GM19372 (cell line): ENCODE data around the gene TMED1.

Experiments
- ATAC-seq: cut with Tn5 transposase; IDR thresholded peaks from one replicate; pipeline ENCODE4 v1.9.1; 2021; ENCODE audit warnings: mild to moderate bottlenecking, low read depth, moderate library complexity; ENCODE audit not compliant: unreplicated experiment

TMED1 gene

DNA sequence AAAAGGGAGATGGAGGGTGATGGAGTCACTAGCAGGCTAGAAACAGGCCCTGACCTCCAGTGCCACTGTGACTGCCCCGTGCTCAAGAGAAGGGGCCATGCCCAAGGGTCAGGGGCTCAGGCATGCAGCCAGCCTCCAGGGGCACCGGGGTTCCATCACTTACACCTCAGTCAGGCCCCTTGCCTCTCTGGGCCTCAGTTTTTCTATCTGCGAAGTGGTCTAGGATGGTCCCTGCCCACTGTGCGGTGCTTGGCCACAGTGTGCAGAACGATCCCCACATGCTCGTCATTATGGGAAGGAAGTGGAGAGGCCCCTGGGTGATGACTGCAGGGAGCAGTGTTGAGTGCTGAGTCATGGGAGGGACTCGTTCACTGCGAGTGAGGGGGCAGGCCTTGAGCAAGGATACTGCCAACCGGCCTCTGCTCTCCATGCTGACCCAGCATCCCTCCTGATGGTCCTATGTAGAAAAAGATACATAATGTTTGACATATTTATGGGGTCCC, 23.1 kb downstream of the TMED1 start:
- ATAC-seq: no peak

DNA sequence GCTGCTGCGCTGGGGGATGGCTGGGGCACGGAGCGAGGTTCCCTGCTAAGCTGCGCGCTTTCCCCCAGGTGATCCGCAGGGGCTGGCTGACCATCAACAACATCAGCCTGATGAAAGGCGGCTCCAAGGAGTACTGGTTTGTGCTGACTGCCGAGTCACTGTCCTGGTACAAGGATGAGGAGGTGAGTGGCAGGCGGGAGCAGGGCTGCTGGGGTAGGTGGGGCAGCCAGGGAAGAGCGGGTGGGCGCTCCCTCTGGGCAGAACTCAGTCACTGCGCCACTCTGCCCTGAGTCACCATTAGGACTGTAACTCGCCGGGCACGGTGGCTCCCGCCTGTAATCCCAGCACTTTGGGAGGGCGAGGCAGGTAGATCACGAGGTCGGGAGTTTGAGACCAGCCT, 23.8 kb downstream of the TMED1 start:
- no peak for ATAC-seq

DNA sequence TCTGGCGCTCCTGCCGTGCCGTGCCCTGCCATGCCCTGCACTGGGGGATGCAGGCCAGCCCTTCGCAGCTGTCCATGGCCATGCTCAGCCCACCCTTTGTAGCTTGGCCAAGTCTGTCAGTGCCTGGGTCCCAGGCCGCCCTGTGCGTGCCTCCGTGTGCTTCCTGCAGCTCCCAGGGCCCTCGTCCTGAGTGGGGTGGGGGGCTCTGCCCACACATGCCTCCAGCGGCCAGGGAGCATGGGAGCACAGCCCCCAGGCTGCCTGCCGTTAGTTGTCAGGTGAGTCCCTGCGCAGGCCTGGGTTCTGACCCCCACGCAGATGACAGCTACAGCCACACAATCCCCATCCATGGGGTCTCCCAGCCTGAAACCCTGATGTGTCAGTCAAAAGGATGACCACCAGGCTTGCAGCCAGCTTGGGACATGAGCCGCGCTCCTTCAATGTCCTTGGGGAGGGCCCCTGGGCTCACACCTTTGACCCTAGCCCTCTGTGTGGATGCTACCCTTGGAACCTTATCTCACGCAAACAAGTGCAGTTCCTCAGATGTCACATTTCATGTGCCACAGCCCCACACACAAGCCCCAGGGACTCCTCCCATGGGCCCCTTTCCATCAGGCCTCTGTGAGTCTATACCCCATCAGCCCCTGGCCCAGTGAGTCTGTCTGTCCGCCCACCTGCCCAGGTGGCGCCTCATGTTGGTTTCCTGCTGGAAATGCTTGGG, 24.5 kb downstream of the TMED1 start:
- no peak for ATAC-seq

DNA sequence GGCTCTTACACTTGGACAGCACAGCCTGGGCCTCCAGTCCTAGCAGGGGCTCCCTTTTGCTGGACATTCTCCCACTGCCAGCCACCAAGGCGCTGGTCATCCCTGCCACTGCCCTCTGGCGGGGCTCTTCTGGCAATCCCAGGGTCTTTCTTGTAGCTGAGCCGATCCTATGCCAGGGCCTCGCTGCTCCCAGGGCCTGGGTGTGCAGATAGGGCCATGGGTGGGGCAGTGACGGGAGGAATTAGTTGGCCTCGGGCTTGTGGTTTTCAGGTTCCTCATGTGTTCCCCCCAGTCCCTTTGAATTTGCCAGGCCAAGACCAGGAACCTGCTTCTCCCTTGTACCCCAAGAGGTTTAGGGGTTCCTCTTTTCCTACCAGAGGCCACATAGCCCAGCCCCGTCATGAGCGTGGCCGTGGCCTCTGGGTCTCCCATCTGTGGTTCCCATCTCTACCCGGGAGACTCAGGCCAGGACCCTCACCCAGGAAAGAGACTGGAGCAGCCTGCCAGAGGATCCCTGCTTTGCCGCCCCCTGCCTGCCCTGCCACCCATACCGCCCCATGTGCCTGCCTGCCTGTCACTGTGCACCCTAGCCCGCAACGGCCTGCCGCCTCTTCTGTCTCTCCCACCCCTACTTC, 26.2 kb downstream of the TMED1 start:
- no peak for ATAC-seq

DNA sequence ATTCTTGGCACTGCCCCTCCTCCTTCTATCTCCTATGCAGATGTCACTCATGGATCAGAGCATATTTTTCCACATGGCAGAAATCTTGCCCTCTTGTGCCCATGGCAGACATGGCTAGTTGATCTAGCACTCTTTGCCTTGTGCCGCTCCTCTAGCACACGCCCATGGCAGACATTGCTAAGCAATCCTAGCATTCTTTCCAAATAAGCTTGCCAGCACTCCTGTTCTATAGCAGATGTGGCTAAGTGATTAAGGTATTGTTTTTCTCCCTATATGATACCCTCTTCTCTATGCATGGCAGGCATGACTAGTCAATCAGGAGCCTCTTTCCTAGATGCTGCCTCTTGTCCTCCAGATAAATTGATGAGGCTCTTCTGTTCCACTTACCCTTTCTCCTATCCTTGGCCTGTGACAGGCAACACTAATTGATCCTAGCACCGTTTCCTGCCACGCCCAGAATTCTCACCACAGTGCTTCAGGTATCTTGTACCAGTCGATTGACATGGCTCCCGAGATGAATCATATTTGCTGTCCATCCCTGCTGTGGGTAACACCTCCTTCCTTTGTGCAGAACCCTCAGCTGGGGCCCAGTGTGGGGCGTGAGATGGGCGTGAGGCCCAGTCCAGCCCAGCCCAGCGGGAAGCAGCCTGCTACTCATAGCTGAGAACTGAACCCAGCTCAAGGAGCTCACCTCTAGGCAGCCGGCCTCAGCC, 26.9 kb downstream of the TMED1 start:
- no peak for ATAC-seq

DNA sequence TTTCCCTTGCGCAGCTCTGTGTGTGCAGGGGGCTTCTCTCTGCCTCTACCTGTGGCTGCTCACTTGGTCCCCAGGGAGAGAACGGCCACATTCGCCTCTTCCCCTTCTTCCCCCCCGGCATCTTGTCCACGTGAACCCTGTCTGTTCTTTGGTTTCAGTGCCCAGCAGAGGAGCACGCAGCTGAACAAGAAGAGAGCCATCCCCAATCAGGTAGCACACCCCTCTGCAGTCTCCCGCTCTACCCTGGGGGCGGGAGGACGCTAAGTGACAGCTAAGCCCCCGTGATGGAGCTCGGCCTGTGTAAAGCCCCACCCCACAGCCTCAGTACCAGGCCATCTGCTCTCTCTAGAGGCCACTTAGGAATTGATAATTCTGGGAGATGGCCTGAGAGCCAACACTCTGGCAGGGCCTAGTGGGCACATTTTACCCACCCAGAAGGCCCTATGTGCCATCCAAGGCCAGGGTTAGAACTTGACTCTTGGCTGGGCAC, 30.2 kb downstream of the TMED1 start:
- ATAC-seq: no peak

DNA sequence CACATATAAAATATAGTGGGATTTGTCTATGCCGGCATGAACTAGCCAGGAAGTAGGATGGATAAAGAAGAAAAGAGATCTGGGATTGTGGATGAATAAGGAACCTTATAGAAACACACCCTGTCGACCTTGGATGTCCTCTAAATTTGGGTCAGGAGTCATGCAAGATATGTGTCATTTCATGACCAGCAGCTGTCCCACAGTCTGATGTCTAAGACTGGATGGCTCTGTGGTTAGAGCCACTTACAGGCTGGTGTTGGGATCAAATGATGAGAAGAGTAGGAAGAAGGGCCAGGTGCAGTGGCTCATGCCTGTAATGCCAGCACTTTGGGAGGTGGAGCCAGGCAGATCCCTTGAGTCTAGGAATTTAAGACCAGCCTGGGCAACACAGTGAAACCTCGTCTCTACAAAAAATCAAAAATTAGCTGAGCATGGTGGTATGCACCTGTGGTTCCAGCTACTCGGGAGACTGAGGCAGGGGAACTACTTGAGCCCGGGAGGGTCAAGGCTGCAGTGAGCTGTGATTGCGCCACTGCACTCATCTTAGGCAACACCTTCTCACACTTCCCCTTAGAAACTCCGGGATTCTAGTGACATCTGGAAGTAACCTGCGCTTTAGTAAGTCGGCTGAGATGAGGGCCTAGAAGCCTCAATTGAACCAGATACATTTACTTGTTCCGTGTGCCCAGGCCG, 30.8 kb downstream of the TMED1 start:
- no peak for ATAC-seq

DNA sequence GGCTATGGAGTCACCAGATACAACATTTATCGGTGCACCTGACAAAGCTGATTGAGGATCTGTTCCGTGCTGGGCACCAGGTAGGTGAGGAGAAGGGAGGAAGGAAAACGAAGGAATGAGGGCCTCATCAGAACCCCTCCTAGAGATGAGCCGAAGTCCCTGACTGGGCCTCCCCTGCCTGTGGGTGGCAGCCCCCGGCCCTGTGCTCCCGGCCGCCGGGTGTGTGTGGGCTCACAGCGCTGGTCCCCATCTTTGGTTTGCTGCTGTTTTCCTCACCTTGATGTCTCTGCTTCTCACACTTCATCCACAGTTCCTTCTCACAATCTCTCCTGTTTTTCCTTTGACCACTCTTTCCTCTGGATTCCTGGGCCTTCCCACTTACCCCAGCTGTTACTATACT, 32.8 kb downstream of the TMED1 start:
- ATAC-seq: no peak

DNA sequence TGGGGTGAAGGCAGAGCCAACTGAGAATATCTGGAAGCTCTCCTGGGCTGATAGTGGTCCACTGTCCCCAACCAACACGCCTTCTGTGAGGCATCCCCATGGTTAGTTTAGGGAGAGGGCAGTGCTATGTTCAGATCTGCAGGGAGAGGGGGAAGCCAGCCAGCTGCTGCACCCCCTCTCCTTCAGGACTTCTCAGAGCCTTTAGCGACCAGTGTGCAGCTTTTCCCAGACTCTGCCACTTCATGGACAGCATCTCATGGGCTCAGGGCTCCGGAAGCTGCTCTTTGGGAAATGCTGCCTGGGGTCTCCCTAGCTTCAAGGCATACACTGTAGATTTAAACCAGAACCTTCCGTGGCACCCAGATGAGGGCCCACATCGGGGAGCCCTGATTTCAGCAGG, 33.5 kb downstream of the TMED1 start:
- ATAC-seq: no peak

DNA sequence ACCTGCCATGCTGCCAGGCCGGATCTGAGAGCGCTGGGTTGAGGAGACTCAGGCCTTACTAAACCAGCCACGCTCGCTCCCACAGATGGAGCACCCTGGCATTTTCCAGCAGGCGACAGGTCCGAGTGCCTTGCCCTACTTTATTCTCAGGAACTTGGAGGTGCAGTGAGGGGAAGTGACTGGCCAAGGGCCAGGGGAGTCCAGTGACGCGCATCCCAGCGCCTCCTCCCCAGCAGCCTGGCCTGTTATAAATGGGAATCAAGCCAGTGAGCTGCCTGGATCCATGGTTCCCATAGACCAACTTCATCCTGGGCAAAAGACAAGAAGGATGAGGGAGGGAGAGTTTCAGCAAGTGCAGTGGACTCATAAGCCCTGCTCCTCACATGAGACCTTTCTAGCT, 35.5 kb downstream of the TMED1 start:
- no peak for ATAC-seq

DNA sequence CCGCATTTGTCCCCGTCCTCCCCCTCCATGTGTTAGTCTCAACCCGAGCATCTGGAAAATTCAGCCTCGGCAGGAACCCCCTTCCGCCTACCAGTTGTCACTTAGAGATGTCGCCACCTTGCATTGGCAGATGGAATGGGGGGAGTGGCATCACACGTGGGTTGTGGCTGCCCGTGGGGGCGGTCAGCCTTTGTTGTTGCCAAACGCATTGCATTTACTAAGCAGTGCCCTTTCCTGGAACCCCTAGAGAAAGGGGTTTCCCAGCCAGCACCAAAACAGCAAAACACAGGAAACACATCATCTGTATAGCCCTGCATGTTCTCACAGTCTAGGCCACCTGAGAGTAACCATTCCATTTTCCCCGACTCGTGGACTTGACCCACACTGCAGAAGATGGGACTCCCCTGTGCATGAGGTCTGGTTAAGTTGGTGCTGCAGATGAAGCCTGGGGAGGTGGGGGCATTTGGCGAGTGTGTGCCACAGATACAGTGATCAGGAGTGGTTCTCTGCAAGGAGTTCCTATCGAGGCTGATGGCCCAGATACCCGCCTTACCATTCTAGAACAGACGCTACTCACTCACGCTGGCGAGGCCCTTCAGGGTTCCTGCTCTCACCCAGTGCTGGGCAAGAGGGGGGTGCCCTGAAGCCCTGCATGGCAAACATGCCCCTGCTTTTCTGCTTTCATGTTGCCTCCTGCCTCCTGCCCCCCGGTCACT, 38.3 kb downstream of the TMED1 start:
- no peak for ATAC-seq

DNA sequence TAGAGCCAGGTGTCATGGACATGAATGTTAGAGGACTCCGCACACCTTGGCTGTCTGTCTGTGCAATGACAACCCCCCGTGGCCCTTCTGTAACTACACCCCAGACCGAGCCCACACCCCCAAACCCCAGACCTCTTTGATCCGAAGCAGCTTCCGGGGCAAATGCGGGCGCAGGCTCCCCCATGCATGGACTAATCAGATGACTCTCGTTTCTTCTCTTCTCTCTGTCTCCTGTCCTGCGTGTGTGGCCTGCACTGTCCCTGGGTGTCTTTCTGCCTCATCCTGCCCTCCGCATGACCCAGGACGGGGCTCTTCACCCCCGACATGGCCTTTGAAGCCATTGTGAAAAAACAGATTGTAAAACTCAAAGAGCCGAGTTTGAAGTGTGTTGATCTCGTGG, 38.9 kb downstream of the TMED1 start:
- no peak for ATAC-seq

DNA sequence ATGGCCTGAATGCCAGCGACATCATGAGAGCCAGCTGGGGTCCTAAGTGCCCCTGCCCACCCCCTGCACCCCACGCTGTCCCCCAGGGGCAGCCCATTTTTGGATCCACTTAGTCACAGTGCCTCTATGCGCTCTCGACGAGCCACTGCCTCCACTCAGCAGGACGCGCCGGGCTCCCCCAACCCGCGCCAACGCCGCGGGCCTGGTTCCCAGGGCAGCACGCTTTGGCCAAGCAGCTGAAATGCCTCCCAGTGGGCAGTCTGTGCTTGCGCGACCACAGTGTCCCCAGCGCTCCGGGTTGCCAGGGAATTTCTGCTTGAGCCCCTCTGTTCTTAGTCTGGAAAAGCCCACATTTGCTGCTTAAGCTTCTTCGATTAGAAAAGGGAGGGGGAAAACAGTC, 39.4 kb downstream of the TMED1 start:
- no peak for ATAC-seq

DNA sequence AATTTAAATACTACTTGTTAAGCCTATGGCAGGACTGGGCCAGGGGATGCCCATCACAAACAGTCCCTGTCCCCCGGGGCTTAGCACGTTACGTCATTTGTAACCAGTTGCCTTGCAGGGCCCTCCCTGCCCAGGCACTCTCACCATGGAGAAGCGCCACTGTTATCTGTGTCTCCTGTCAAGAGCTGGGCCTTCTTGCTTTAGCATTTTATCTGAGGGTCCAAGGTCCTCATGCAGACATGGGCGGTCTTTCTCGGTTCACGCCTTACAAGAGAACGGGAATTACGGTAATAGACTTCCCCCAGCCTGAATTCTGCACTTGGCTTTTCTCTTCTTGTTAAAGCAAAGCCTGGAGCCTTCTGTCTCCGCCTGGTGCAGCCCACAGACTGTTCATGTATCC, 46.1 kb downstream of the TMED1 start:
- ATAC-seq: no peak

DNA sequence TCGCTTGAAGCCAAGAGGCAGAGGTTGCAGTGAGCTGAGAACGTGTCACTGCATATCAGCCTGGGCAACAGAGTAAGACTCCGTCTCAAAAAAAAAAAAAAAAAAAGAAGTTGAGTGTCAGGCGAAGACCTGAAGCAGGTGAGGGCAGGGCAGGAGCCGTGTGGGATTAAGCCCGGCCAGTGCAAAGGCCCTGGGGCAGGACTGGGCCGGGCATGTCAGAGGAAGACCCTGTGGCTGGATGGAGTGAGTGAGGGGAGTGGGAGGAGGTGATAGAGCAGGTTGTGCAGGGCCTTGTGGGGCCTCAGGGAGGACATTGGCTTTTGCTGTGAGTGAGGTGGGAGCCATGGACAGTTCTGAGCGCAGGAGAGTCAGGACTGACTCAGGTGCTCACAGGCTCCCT, 47.9 kb downstream of the TMED1 start:
- no peak for ATAC-seq

DNA sequence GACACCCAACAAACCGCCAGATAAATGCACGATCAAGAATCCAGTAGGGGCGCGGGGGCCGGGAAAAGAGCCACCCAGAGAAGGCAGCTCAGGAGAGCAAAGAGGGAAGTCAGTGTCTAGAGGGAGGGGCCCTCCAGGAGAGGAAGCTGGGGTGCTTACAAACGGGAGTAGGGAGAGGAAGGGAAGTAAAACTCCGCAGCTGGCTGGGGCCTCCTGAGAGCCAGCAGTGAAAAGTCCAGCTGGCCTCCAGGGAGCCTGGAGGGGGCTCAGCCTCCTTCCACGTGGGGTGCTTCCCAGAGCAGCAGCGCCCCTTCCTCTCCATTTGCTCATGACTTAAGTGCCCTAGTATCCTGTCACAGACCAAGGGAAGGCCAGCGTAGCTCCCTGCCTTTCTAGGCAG, 51.8 kb downstream of the TMED1 start:
- no peak for ATAC-seq

DNA sequence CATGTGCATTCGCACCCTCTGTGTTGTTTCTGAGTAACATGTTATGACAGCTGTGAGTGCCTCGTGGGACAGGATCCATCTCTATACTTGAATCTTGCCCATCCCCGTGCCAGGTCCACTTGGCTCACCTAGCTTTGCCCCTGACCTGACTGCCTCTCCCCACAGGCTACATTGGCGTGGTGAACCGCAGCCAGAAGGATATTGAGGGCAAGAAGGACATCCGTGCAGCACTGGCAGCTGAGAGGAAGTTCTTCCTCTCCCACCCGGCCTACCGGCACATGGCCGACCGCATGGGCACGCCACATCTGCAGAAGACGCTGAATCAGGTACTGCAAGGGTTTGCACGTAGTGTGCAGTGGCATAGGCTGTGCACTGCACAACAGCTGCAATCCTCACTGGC, 53.2 kb downstream of the TMED1 start:
- ATAC-seq: no peak
